Immature natural killer cell (primary cell): Measurements from ENCODE around the gene NF2. TPM values are rescaled to one million over a fixed set of nuclear protein-coding genes. Genes with fewer than 3 reads are reported as not detected.
"Not testable (repeated sequence)": the region's sequence is repeated elsewhere in the genome, so short reads cannot be mapped to it uniquely, and the experiment has no call there.

ENCODE experiments used
- DNase-seq, 3 donors: peaks; one replicate each; pipeline ENCODE4 v3.0.0; 2022; ENCODE audit warnings: mixed read lengths in 1 of 3
- H3K27ac Mint-ChIP-seq, 6 donors: one replicate each; pipeline ENCODE4 v1.8.0; 2020; ENCODE audit warnings: mixed read lengths in 6 of 6, mild to moderate bottlenecking in 5 of 6, inconsistent platforms in 4 of 6, moderate library complexity in 3 of 6
- H3K27me3 Mint-ChIP-seq, 3 donors: one replicate each; pipeline ENCODE4 v1.8.0; 2020 to 2021; ENCODE audit warnings: low read depth in 3 of 3, mild to moderate bottlenecking in 3 of 3, mixed read lengths in 3 of 3, moderate library complexity in 3 of 3, inconsistent platforms in 1 of 3
- H3K36me3 Mint-ChIP-seq, 3 donors: one replicate each; pipeline ENCODE4 v1.8.0; 2020; ENCODE audit warnings: mixed read lengths in 3 of 3, inconsistent platforms in 2 of 3, mild to moderate bottlenecking in 2 of 3
- H3K4me1 Mint-ChIP-seq, 2 donors: one replicate each; pipeline ENCODE4 v1.8.0; 2020; ENCODE audit warnings: inconsistent platforms in 2 of 2, mild to moderate bottlenecking in 2 of 2, mixed read lengths in 2 of 2, moderate library complexity in 1 of 2
- H3K4me3 Mint-ChIP-seq, 5 donors: one replicate each; pipeline ENCODE4 v1.8.0; 2020; ENCODE audit warnings: mild to moderate bottlenecking in 5 of 5, mixed read lengths in 5 of 5, inconsistent platforms in 3 of 5, moderate library complexity in 3 of 5
- H3K9me3 Mint-ChIP-seq, 6 donors: one replicate each; pipeline ENCODE4 v1.8.0; 2020; ENCODE audit warnings: mild to moderate bottlenecking in 6 of 6, mixed read lengths in 6 of 6, inconsistent platforms in 4 of 6, moderate library complexity in 3 of 6
- polyA plus RNA-seq, 3 donors: library from polyadenylated mRNA; unstranded; fragments of 300-500 nt; fragmentation: Illumina TruSeq; gene quantifications; one replicate each; pipeline ENCODE4 v1.2.3, GENCODE V29; 2021

The NF2 gene
- polyA plus RNA-seq, 3 donors from 2014 or later = 12.9 to 34.1 (median 15.6) TPM

DNA sequence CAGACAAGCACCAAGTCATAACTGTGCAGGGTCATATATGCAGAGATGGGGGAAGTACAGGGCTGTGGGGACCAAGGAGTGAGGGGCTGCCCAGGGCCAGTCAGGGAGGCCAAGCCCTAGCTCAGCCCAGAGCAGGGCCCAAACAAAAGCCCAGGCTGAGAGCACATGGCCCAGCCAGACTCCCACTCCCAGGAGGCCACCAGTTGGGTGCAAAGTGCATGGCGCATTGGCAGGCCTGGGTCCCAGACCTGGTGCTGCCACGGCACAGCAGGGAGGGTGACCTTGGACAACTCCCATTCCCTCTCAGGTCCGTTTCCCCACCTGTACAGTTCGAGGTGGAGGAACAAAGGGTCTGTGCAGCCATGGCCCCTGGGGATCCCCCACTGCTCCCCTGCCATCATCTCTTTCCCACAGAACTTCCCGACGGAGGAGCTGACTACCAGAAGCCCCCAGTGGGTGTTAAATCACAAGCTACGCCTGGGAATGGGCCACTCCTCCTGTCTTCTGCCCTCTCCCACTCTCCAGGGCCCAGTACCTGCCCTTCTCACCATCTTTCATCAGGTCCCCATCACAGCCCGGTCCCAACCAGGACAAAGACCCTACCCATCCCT, 23.1 kb upstream of the NF2 start:
- H3K4me1 Mint-ChIP-seq = peaks cover 19 to 20% of the 10 kb centered on the region in 2 donors
- no peaks in the 10 kb centered on the region for H3K36me3 Mint-ChIP-seq
- H3K9me3 Mint-ChIP-seq = no peaks in the 10 kb centered on the region
- peaks cover 4 to 6% (median 5%) of the 10 kb centered on the region in 3 donors for H3K27me3 Mint-ChIP-seq
- DNase-seq = no peak
- peak overlapping the region; percentile 65 to 90 (median 77) for H3K27ac Mint-ChIP-seq
- H3K4me3 Mint-ChIP-seq = peak overlapping the region; percentile 93 to 95 (median 94)

DNA sequence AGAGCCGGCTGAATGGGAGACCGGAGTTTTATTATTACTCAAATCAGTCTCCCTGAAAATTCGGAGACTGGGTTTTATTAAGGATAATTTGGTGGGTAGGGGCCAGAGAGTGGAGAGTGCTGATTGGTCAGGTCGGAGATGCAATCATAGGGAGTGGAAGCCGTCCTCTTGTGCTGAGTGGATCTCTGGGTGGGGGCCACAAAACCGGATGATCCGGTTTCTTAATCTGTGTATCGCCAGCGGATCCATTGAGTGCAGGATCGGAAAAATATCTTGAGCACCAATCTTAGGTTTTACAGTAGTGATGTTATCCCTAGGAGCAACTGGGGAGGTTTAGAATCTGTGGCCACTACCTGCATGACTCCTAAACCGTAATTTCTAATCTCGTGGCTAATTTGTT, 21.6 kb upstream of the NF2 start:
- Mint-ChIP-seq H3K27me3 (peaks cover 4 to 6% (median 4%) of the 10 kb centered on the region in 3 donors), H3K4me1 (peaks cover 19 to 20% of the 10 kb centered on the region in 2 donors), H3K4me3 (peak overlapping the region; percentile 93 to 95 (median 94)), H3K27ac (peak overlapping the region in 4 of 6 donors; percentile 53 to 90 (median 66)), H3K36me3 (no peaks in the 10 kb centered on the region), H3K9me3 (no peaks in the 10 kb centered on the region)
- DNase-seq = no peak

DNA sequence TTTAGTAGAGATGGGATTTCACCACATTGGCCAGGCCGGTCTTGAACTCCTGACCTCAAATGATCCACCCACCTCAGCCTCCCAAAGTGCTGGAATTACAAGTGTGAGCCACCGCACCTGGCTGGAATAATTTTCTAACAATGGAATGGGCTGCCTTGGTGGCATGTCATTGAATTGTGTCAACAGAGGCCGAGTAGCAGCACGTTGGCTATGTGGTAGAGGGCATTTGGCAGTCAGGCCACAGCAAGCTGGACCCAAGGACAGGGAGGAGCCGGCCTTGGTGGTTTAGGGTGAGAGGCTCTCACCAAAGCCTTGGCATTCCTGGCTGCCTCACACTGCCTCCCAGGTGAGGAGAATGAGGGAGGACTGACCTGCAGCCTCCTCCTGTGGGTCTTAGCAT, 18.5 kb upstream of the NF2 start:
- Mint-ChIP-seq H3K9me3 (no peaks in the 10 kb centered on the region), H3K27me3 (peaks cover 3 to 6% (median 4%) of the 10 kb centered on the region in 3 donors), H3K4me3 (no peak overlapping the region), H3K4me1 (peaks cover 17 to 19% of the 10 kb centered on the region in 2 donors), H3K27ac (no peak overlapping the region), H3K36me3 (no peaks in the 10 kb centered on the region)
- DNase-seq = no peak

DNA sequence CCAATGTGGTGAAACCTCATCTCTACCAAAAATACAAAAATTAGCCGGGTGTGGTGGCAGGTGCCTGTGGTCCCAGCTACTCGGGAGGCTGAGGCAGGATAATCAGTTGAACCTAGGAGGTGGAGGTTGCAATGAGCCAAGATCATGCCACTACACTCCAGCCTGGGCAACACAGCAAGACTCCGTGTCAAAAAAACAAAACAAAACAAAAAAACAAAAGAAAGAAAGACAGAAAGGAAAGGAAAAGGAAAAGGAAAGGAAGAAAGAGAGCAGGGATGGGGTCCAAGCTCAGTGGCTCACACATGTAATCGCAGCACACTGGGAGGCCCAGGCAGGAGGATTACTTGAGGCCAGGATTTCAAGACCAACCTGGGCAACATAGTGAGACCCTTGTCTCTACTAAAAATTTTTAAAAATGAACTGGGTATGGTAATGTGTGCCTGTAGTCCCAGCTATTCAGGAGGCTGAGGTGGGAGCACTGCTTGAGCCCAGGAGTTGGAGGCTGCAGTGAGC, 17.2 kb upstream of the NF2 start:
- Mint-ChIP-seq H3K4me1 (peaks cover 15 to 16% of the 10 kb centered on the region in 2 donors), H3K27ac (peak overlapping the region in 1 of 6 donors; percentile 67)
- H3K4me3 Mint-ChIP-seq, H3K27me3 Mint-ChIP-seq, DNase-seq, H3K9me3 Mint-ChIP-seq, H3K36me3 Mint-ChIP-seq: not testable (repeated sequence)

DNA sequence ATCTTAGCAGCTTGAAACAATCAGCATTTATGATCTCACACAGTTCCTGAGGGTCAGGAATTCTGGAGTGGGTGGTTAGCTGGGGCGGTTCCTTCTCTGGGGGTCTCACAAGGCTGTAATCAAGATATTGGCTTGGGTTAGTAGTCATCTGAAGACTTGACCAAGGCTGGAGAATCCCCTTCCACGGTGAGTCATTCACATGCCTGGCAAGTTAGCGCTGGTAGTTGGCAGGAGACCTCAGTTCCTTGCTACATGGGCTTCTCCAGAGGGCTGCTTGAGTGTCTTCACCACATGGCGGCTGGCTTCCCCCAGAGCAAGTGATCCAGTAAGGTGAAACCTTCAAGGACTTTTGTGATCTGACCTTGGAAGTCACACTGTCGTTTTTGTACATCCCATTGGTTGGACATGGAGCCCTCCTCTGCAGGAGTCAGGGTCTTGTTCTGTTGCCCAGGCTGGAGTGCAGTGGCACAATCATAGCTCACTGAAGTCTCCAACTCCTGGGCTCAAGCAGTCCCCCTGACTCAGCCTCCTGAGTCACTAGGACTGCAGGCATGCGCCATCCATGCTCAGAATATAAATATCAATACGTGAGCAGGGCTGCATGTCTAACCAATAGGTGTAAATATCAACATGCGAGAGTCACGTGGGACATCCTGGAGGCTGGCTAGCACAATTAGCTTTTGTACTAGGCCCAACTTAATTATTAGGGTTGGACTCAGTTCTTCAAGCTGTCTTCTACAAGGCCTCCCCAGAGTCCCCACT, 15.3 kb upstream of the NF2 start:
- Mint-ChIP-seq H3K4me3 (no peak overlapping the region), H3K27ac (peak overlapping the region in 4 of 6 donors; percentile 71 to 82 (median 77)), H3K9me3 (no peaks in the 10 kb centered on the region), H3K27me3 (peaks cover 0 to 4% (median 2%) of the 10 kb centered on the region in 3 donors), H3K36me3 (no peaks in the 10 kb centered on the region), H3K4me1 (peaks cover 8 to 11% of the 10 kb centered on the region in 2 donors)
- DNase-seq = no peak

DNA sequence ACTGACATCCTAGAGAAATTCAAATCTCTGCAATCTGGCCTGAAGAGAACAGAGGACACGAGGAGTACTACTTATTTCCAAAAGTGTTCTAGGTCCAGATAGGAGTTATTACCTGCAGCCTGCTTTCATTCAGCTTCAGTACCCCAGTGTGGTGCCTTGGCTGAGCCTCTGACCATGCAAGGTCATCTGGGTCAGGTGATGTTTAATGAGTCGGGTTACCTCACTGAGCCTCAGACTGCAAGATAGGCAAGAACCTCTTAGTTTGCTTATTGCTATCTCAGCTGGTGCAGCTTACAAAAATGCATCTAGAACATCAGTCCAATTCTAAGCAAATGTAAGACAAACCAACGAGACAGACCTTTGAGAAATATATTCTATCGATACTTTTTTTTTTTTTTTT, 9.5 kb upstream of the NF2 start:
- H3K4me3 Mint-ChIP-seq = no peak overlapping the region
- H3K27ac Mint-ChIP-seq = no peak overlapping the region
- H3K27me3 Mint-ChIP-seq = peaks cover 0 to 5% (median 4%) of the 10 kb centered on the region in 3 donors
- H3K36me3 Mint-ChIP-seq = no peaks in the 10 kb centered on the region
- DNase-seq = no peak
- H3K9me3 Mint-ChIP-seq = no peaks in the 10 kb centered on the region
- peaks cover 14 to 16% of the 10 kb centered on the region in 2 donors for H3K4me1 Mint-ChIP-seq

DNA sequence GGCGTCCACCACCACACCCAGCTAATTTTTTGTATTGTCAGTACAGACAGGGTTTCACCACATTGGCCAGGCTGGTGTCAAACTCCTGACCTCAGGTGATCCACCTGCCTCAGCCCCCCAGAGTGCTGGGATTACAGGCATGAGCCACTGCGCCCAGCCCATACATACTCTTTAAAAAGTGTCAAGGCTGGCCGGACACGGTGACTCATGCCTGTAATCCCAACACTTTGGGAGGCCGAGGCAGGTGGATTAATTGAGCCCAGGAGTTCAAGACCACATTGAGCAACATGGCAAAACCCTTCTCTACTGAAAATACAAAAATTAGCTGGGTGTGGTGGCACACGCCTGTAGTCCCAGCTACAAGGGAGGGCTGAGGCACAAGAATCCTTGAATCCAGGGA, 9.0 kb upstream of the NF2 start:
- H3K4me3 Mint-ChIP-seq, H3K27me3 Mint-ChIP-seq, DNase-seq, H3K36me3 Mint-ChIP-seq, H3K27ac Mint-ChIP-seq, H3K9me3 Mint-ChIP-seq: not testable (repeated sequence)
- H3K4me1 Mint-ChIP-seq = peaks cover 14 to 16% of the 10 kb centered on the region in 2 donors

DNA sequence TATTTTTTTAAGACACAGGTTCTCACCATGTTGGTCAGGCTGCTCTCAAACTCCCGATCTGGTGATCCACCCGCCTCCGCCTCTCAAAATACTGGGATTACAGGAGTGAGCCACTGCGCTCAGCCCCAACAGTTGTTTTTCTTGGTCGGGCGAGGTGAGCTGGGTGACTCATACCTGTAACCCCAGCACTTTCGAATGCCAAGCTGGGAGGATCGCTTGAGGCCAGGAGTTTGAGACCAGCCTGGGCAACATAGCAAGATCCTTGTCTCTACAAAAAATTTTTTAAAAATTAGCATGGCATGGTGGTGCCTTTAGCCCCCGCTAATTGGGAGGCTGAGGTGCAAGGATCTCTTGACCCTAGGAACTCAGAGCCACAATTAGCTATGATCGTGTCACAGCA, 7.0 kb upstream of the NF2 start:
- no peaks in the 10 kb centered on the region for H3K9me3 Mint-ChIP-seq
- no peak for DNase-seq
- H3K4me3 Mint-ChIP-seq = peak overlapping the region in 1 of 5 donors; percentile 74
- peaks cover 5% of the 10 kb centered on the region in 2 donors for H3K4me1 Mint-ChIP-seq
- H3K27me3 Mint-ChIP-seq = peaks cover 0 to 5% (median 0%) of the 10 kb centered on the region in 3 donors
- H3K36me3 Mint-ChIP-seq = no peaks in the 10 kb centered on the region
- H3K27ac Mint-ChIP-seq = no peak overlapping the region

DNA sequence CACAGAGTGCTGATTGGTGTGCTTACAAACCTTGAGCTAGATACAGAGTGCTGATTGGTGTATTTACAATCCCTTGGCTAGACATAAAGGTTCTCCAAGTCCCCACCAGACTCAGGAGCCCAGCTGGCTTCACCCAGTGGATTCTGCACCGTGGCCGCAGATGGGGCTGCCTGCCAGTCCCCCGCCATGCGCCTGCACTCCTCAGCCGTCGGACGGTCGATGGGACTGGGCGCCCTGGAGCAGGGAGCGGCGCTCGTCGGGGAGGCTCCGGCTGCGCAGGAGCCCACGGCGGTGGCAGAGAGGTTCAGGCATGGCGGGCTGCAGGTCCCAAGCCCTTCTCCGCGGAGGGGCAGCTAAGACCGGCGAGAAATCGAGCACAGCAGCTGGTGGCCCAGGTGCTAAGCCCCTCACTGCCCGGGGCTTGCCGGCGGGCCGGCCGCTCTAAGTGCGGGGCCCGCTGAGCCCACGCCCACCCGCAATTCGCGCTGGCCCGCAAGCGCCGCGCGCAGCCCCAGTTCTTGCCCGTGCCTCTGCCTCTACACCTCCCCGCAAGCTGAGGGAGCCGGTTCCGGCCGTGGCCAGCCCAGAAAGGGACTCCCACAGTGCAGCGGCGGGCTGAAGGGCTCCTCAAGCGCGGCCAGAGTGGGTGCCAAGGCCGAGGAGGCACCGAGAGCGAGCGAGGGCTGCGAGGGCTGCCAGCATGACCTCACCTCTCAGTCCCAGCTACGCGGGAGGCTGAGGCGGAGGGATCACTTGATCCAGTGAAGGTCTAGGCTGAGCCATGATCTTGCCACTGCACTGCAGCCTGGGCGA, 5.4 kb upstream of the NF2 start:
- H3K9me3 Mint-ChIP-seq, H3K4me1 Mint-ChIP-seq, H3K27me3 Mint-ChIP-seq, DNase-seq, H3K36me3 Mint-ChIP-seq: not testable (repeated sequence)
- H3K4me3 Mint-ChIP-seq = peak overlapping the region in 1 of 5 donors; percentile 95
- peak overlapping the region in 2 of 6 donors; percentile 75 to 91 for H3K27ac Mint-ChIP-seq

DNA sequence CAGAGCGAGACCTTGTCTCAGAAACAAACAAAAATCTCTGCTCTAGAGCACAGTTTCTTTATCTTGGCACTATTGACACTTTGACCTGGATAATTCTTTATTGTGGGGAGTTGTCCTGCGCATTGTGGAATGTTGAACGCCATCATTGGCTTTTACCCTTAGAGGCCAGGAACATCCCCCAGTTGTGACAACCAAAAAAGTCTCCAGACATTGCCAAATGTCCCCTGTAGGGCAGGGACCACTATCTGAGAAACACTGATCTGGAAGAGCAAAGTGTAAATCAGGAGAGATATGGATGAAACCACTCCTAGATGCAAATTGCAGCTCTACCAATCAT, 4.8 kb upstream of the NF2 start:
- DNase-seq = no peak
- H3K4me3 Mint-ChIP-seq = no peak overlapping the region
- no peaks in the 10 kb centered on the region for H3K36me3 Mint-ChIP-seq
- H3K4me1 Mint-ChIP-seq = peaks cover 9 to 11% of the 10 kb centered on the region in 2 donors
- no peaks in the 10 kb centered on the region for H3K9me3 Mint-ChIP-seq
- H3K27me3 Mint-ChIP-seq = peaks cover 3 to 5% (median 5%) of the 10 kb centered on the region in 3 donors
- H3K27ac Mint-ChIP-seq = no peak overlapping the region

DNA sequence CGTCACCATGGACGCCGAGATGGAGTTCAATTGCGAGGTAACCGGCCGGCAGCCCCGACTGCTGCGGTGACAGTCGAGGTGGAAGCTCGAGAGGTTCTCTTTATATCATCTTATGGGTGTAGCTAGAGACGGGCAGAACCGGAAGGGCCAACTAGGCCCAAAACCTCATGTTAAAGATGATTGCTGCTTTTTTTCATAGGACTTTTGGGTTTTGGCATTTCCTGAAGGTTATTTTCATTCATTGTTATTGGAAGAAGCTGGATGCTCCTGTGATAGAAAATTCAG, 585 bp downstream of the NF2 start:
- no peaks in the 10 kb centered on the region for H3K9me3 Mint-ChIP-seq
- peaks cover 3 to 7% (median 3%) of the 10 kb centered on the region in 3 donors for H3K27me3 Mint-ChIP-seq
- H3K4me3 Mint-ChIP-seq = peak overlapping the region; percentile 91 to 96 (median 93)
- peak overlapping the region; percentile 88 to 95 (median 94) for H3K27ac Mint-ChIP-seq
- peaks cover 0 to 4% (median 0%) of the 10 kb centered on the region in 3 donors for H3K36me3 Mint-ChIP-seq
- peak in 1 of 3 donors; percentile 38 for DNase-seq
- peaks cover 36 to 47% of the 10 kb centered on the region in 2 donors for H3K4me1 Mint-ChIP-seq

DNA sequence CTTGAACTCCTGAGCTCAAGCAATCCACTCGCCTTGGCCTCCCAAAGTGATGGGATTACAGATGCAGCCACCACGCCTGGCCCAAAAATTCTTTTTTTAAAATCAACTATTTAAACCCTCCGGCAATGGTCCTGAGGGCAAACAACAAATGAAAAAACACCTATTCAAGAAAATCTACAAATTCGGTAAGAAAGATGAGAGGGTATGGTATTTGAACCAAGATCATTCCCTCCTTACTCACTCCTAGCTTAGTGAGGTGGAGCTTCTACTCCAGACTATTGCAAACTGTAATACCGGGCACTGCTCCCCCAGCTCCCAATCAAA, 2.1 kb downstream of the NF2 start:
- Mint-ChIP-seq H3K9me3 (no peaks in the 10 kb centered on the region), H3K36me3 (peaks cover 0 to 4% (median 0%) of the 10 kb centered on the region in 3 donors), H3K4me1 (peaks cover 40 to 56% of the 10 kb centered on the region in 2 donors), H3K27ac (no peak overlapping the region), H3K27me3 (peaks cover 3 to 7% (median 3%) of the 10 kb centered on the region in 3 donors), H3K4me3 (peak overlapping the region in 4 of 5 donors; percentile 33 to 93 (median 70))
- DNase-seq = no peak

DNA sequence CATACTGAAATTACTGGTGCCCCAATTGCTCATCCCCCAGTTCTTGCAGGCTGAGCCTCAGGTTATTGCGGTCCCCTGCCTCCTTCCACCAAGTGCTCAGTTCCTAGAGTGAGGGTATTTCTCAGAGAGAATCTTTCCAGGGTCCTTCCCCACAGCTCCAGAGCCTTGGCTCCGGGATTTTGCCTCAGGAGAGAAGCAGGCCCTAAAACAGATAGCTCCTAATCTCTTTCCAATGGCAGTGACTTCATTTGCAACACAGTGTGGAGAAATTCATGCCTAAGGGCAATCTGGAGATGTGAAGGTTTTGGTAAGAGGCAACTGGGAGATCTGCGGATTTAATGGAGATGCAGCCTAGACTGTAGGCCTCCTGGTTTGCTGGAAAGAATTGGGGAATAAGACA, 2.9 kb downstream of the NF2 start:
- DNase-seq = no peak
- Mint-ChIP-seq H3K9me3 (no peaks in the 10 kb centered on the region), H3K36me3 (peaks cover 0 to 4% (median 0%) of the 10 kb centered on the region in 3 donors), H3K4me1 (peaks cover 40 to 56% of the 10 kb centered on the region in 2 donors), H3K4me3 (peak overlapping the region in 2 of 5 donors; percentile 9 to 14), H3K27me3 (peaks cover 3 to 7% (median 3%) of the 10 kb centered on the region in 3 donors), H3K27ac (no peak overlapping the region)

DNA sequence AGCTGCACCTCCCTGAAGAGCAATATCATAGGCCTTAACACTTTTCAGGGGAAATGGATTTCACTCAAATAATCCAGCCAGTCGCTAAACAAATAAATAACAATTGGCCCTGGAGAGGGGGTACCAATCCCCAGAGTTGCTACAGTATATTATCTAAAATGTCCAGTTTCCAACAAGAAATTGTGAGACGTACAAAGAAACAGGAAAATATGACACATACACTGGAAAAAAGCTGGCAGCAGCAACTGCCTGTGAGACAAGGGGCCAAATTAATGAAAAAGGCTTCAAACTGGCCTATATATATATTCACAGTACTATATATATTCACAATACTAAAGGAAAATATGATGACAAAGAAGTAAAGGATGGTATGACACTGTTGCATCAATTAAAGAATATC, 4.0 kb downstream of the NF2 start:
- Mint-ChIP-seq H3K4me1 (peaks cover 40 to 56% of the 10 kb centered on the region in 2 donors), H3K27ac (no peak overlapping the region), H3K27me3 (peaks cover 3 to 7% (median 3%) of the 10 kb centered on the region in 3 donors), H3K36me3 (peaks cover 0 to 4% (median 0%) of the 10 kb centered on the region in 3 donors), H3K9me3 (peaks cover 0 to 1% (median 0%) of the 10 kb centered on the region in 6 donors), H3K4me3 (no peak overlapping the region)
- no peak for DNase-seq
